Measurements from ENCODE around the gene DUSP21.
"Not testable (repeated sequence)": the region's sequence is repeated elsewhere in the genome, so short reads cannot be mapped to it uniquely, and the experiment has no call there.

Gene DUSP21

GRCh38 chrX:44876767-44877166, 32.9 kb downstream of the DUSP21 start:
- no peak for DNase-seq

GRCh38 chrX:44878780-44879179, 35.0 kb downstream of the DUSP21 start:
- DNase-seq, result no peak

GRCh38 chrX:44881549-44881948, 37.7 kb downstream of the DUSP21 start:
- no peak for DNase-seq

GRCh38 chrX:44882635-44883034, 38.8 kb downstream of the DUSP21 start:
- DNase-seq, result no peak

- DNase-seq, result no peak
Observed at GRCh38 chrX:44884944-44885343, 41.1 kb downstream of the DUSP21 start.

- DNase-seq, result no peak
Observed at GRCh38 chrX:44889824-44890223, 46.0 kb downstream of the DUSP21 start.

GRCh38 chrX:44890247-44890646, 46.4 kb downstream of the DUSP21 start:
- no peak for DNase-seq

GRCh38 chrX:44890687-44891086, 46.9 kb downstream of the DUSP21 start:
- DNase-seq, result not testable (repeated sequence)

- no peak for DNase-seq
Observed at GRCh38 chrX:44891642-44892041, 47.8 kb downstream of the DUSP21 start.
